HCT116 (cell line): ENCODE measurements around the gene IFITM2. TPM values are rescaled to one million over a fixed set of nuclear protein-coding genes. Genes with fewer than 3 reads are reported as not detected.

Experiments used
- ATAC-seq: fragments of 200-7000 bp; cut with Tn5 transposase; 2 replicates; pipeline ENCODE4 v1.9.1; 2020; ENCODE audit warnings: mild to moderate bottlenecking, moderate library complexity
- BruUV-seq: library from RNA; stranded (reverse); fragments of 400-500 nt; replicated peaks from 2 replicates; lab custom pipeline; 2021; lab: Mats Ljungman, UMichigan
- CTCF ChIA-PET: fragments of 300-600 bp; sonication (Branson Sonifier 250); formaldehyde crosslinking; loops from one replicate; lab custom pipeline; 2021; ENCODE audit warnings: antibody characterized with exemption; lab: Charles Lee
- POLR2A ChIA-PET: fragments of 300-600, 350-600 bp; sonication (Branson Sonifier 250); formaldehyde crosslinking; loops from one replicate; lab custom pipeline; 2021; ENCODE audit warnings: antibody characterized with exemption; lab: Charles Lee
- RAD21 ChIA-PET, 2 experiments: fragments of 300-600 bp; sonication (Branson Sonifier 250); formaldehyde crosslinking; loops; one replicate each; lab custom pipeline; 2023; ENCODE audit warnings: low total read pairs in 2 of 2; ENCODE audit not compliant: uncharacterized antibody in 2 of 2, unreplicated experiment in 2 of 2, low non-redundant PET in 1 of 2; lab: Charles Lee
- DNase-seq: peaks from one replicate; pipeline ENCODE4 v3.0.0-alpha.2; 2010; ENCODE audit warnings: low read depth, low spot score
- H2AFZ ChIP-seq: fragments of 200-600 bp; shearing (Covaris generic), sonication (generic); 2 replicates; pipeline ENCODE4 v1.6.1; 2017; ENCODE audit warnings: low read depth, mixed run types, mixed read lengths, antibody characterized with exemption, low read length; ENCODE audit not compliant: poor library complexity, severe bottlenecking
- H3K27ac ChIP-seq: 2 replicates; pipeline ENCODE4 v1.5.1; 2012; ENCODE audit warnings: low read depth, low read length
- H3K27me3 ChIP-seq: fragments of 200-600 bp; sonication (generic); 2 replicates; pipeline ENCODE4 v1.6.1; 2016; ENCODE audit warnings: mixed run types, low read length, mixed read lengths; ENCODE audit not compliant: insufficient read depth
- H3K36me3 ChIP-seq, 2 experiments: fragments of 200-500 bp in 1 of 2; fragments of 200-600 bp in 1 of 2; sonication (Bioruptor generic) in 1 of 2; sonication (generic) in 1 of 2; 2 replicates each; pipeline versions ENCODE4 v1.5.1 to v1.6.1; 2014 to 2016; ENCODE audit warnings: low read length in 2 of 2, inconsistent platforms in 1 of 2, mixed read lengths in 1 of 2, mixed run types in 1 of 2; ENCODE audit not compliant: insufficient read depth in 2 of 2, control insufficient read depth in 1 of 2
- H3K4me1 ChIP-seq, 2 experiments: fragments of 200-600 bp in 1 of 2; sonication (generic) in 1 of 2; 2 replicates each; pipeline versions ENCODE4 v1.5.1 to v1.6.1; 2012 to 2017; ENCODE audit warnings: low read length in 2 of 2, inconsistent platforms in 1 of 2, mild to moderate bottlenecking in 1 of 2, mixed read lengths in 1 of 2, mixed run types in 1 of 2, moderate library complexity in 1 of 2; ENCODE audit not compliant: insufficient read depth in 2 of 2, control insufficient read depth in 1 of 2
- H3K4me2 ChIP-seq: fragments of 200-600 bp; sonication (generic); 2 replicates; pipeline ENCODE4 v1.6.1; 2017; ENCODE audit warnings: mixed run types, low read length, mixed read lengths
- H3K4me3 ChIP-seq, 2 experiments: fragments of 200-600 bp in 1 of 2; sonication (generic) in 1 of 2; replicated peaks in 1 of 2; 2 replicates each; pipeline ENCODE4 v1.5.1; 2011 to 2016; ENCODE audit warnings: low read length in 2 of 2, control low read depth in 1 of 2, low read depth in 1 of 2, mild to moderate bottlenecking in 1 of 2, mixed read lengths in 1 of 2, mixed run types in 1 of 2
- H3K79me2 ChIP-seq: fragments of 200-600 bp; sonication (generic); 2 replicates; pipeline ENCODE4 v1.6.1; 2017; ENCODE audit warnings: mild to moderate bottlenecking, mixed run types, low read length, moderate library complexity, mixed read lengths; ENCODE audit not compliant: insufficient read depth
- H3K9ac ChIP-seq: fragments of 200-600 bp; sonication (generic); 2 replicates; pipeline ENCODE4 v1.6.1; 2016; ENCODE audit warnings: low read length, mixed read lengths
- H3K9me2 ChIP-seq: fragments of 200-600 bp; sonication (generic), shearing (Covaris generic); 2 replicates; pipeline ENCODE4 v1.6.1; 2017; ENCODE audit warnings: mixed run types, mild to moderate bottlenecking, moderate library complexity; ENCODE audit not compliant: insufficient read depth
- H3K9me3 ChIP-seq, 2 experiments: fragments of 200-500 bp in 1 of 2; fragments of 200-600 bp in 1 of 2; sonication (Bioruptor generic) in 1 of 2; sonication (generic) in 1 of 2; 2 replicates each; pipeline ENCODE4 v1.6.1; 2014 to 2017; ENCODE audit warnings: low read length in 2 of 2, mixed read lengths in 2 of 2, inconsistent platforms in 1 of 2, low read depth in 1 of 2, mild to moderate bottlenecking in 1 of 2, mixed run types in 1 of 2, moderate library complexity in 1 of 2; ENCODE audit not compliant: control insufficient read depth in 1 of 2, insufficient read depth in 1 of 2
- H4K20me1 ChIP-seq: fragments of 200-600 bp; sonication (generic), shearing (Covaris generic); 2 replicates; pipeline ENCODE4 v1.6.1; 2017; ENCODE audit warnings: mixed run types, mild to moderate bottlenecking, moderate library complexity; ENCODE audit not compliant: insufficient read depth
- CBX3 ChIP-seq: IDR thresholded peaks from 2 replicates; pipeline ENCODE4 v1.6.1; 2012; ENCODE audit warnings: low read depth
- FOSL1 ChIP-seq: IDR thresholded peaks from 2 replicates; pipeline ENCODE4 v1.6.1; 2012; ENCODE audit warnings: low read depth
- POLR2AphosphoS5 ChIP-seq: IDR thresholded peaks from 2 replicates; pipeline ENCODE4 v1.6.1; 2011; ENCODE audit warnings: mild to moderate bottlenecking, low read depth, low read length, moderate library complexity
- SP1 ChIP-seq: IDR thresholded peaks from 2 replicates; pipeline ENCODE4 v1.6.1; 2012; ENCODE audit warnings: low read depth
- YY1 ChIP-seq: IDR thresholded peaks from 2 replicates; pipeline ENCODE4 v1.6.1; 2011; ENCODE audit warnings: low read length, low read depth, moderate library complexity, mild to moderate bottlenecking; ENCODE audit not compliant: insufficient replicate concordance; ENCODE audit errors: extremely low read depth
- ZFX ChIP-seq: fragments of 450-650 bp; IDR thresholded peaks from 2 replicates; pipeline ENCODE4 v1.6.1; 2017
- ZNF274 ChIP-seq: fragments of 200-500 bp; sonication (Bioruptor generic); IDR thresholded peaks from 2 replicates; pipeline ENCODE4 v1.6.1; 2014; ENCODE audit warnings: mild to moderate bottlenecking, low read depth, low read length, inconsistent platforms
- intact Hi-C: fragments of 100-400 bp; cut with micrococcal nuclease; formaldehyde crosslinking; loops from 2 replicates; pipeline ENCODE4 v1.10.0; 2022
- total RNA-seq: library from RNA; stranded (reverse); gene quantifications from one replicate; pipeline ENCODE4 v1.2.1, GENCODE V29; 2021; ENCODE audit not compliant: unreplicated experiment
- TF ChIP-seq, protein P1 (sequence below): IDR thresholded peaks from 2 replicates; pipeline ENCODE4 v1.6.1; 2012
- TF ChIP-seq, protein P2 (sequence below): IDR thresholded peaks from 2 replicates; pipeline ENCODE4 v1.6.1; 2012; ENCODE audit warnings: low read depth
- TF ChIP-seq, protein P3 (sequence below), 3 experiments: fragments of 200-600 bp in 1 of 3; sonication (generic) in 1 of 3; IDR thresholded peaks in 2 of 3; conservative IDR thresholded peaks in 1 of 3; 2 replicates each; pipeline ENCODE4 v1.5.1; 2012 to 2017; ENCODE audit warnings: low read depth in 2 of 3, low read length in 2 of 3, antibody characterized with exemption in 1 of 3, borderline replicate concordance in 1 of 3, control low read depth in 1 of 3, mild to moderate bottlenecking in 1 of 3, mixed read lengths in 1 of 3, mixed run types in 1 of 3, moderate library complexity in 1 of 3; ENCODE audit not compliant: insufficient read depth in 1 of 3

IFITM2 gene
- total RNA-seq, 1 experiment from 2014 or later = 106 TPM

DNA sequence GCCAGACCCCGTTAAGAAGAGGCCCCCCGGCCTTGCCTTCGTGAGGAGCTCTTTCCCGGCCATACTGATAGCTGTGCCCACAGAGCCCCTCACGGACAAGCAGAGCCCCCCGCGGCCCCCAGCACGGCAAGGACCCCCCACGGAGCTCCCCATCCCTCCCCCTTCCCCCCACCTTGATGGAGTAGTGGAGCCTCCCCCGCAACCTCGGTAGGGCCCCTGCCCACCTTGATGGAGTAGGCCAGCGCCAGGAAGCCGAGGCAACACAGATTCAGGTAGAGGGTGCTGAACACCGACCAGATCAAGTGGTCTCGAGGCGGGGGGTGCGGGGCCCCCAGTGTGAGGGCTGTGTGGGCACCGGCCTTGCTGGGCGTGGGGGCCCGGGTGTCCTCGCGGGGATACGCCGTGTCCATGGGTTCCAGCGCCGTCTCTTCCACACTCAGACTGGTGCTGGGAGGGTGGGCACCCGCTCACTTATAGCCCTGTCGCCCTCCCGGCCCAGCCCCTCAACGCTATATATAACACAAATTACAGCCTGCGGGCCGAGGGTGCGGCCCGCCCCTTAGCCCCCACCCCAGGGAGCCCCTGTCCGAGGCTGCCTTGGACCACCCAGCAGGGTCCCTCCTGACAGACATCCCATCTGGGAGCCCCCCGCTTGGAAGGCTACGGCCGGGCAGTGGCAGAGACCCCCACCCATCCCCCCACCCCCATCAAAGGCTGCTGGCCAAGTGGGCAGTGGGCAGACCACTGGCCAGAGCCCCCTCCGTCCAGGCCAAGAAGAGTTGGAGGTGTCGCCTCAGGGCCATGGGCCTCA is 8.3 kb upstream of the IFITM2 start, which contains the start of gene IFITM5:
TSS of gene IFITM5 (minus strand) at position 446 of the 811 bp plus-strand sequence. CDS start at position 410, 36 bp downstream.
- ChIA-PET RAD21 (no interaction called here), POLR2A (interaction anchor here (1.3 kb wide), 1 partner anchor 9 kb away, joined by 3 read pairs; the partner anchor contains the start of gene IFITM2), CTCF (no interaction called here)
- Histone ChIP-seq H2AFZ (no peak within 1 kb of the TSS), H3K9me3 (no peaks in the 10 kb centered on the region), H3K9ac (no peak within 1 kb of the TSS), H3K27me3 (no peaks in the 10 kb centered on the region), H3K27ac (no peak within 1 kb of the TSS; the same call in 1 of the 2 replicates), H3K79me2 (no peaks in the 10 kb centered on the region), H3K4me1 (peaks cover 0 to 3% of the 10 kb centered on the region in 2 experiments; a peak in 1 of 4 replicates), H3K4me3 (no peak within 1 kb of the TSS), H3K36me3 (no peaks in the 10 kb centered on the region; a peak in 1 of 4 replicates), H3K4me2 (no peak within 1 kb of the TSS), H4K20me1 (no peaks in the 10 kb centered on the region), H3K9me2 (no peaks in the 10 kb centered on the region)
- ATAC-seq (no peak), DNase-seq (no peak)
- no TSS peak for BruUV-seq
- intact Hi-C loops = no loop called here
- TF ChIP-seq POLR2AphosphoS5 (no peak), ZNF274 (no peak)

DNA sequence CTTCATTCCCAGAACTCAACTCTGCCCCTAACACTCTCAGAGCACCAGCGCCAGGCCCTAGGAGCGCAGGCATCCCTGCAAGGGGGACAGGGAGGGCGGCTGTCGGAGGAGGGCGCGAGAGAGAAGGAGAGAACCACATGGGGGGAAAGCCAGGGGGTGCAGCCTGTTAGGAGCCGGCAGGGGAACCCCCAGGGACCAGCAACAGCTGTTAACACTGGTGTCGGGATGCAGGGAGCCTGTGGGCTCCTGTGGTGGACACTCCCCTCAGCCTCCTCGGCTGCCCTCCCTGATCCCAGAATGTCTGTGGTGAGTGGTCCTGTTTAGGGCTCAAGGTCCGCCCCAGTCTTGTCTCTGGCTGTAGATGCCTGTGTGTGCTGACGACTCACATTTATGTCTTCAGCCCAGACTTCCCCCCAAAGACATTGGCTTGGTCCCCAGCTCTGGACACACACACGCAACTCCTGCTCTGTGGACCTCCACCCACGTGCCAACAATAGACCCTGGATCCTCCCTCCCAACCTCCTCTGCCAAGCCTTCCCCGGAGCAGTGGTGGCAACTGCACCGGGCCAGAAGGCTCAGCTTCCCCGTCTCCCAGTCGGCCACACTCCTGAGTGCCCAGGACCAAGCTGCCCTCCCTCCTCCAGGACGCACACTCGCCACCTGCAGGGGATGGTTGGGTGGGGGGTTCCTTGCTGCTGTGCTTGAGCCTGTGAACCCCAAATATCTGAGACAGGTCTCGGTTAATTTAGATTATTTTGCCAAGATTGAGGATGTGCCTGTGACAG is 7.5 kb upstream of the IFITM2 start:
- H3K4me1 ChIP-seq = peaks cover 0 to 3% of the 10 kb centered on the region in 2 experiments; a peak in 1 of 4 replicates
- H2AFZ ChIP-seq = no peak overlapping the region
- H3K4me3 ChIP-seq = no peak overlapping the region
- RAD21 ChIA-PET = no interaction called here
- H3K27me3 ChIP-seq = no peaks in the 10 kb centered on the region
- no peaks in the 10 kb centered on the region for H3K9me3 ChIP-seq
- intact Hi-C loops = loop anchor here (5.0 to 10.0 kb wide), 2 partner anchors 57 to 95 kb away; partner anchors contain the start of gene PKP3
- DNase-seq (no peak), ATAC-seq (no peak; the same call in 1 of the 2 replicates)
- POLR2A ChIA-PET = no interaction called here
- CTCF ChIA-PET = interaction anchor here (0.6 kb wide), 1 partner anchor 56 kb away, joined by 3 read pairs; no protein-coding TSS in a partner anchor
- no peak overlapping the region for H3K9ac ChIP-seq
- no peak overlapping the region for H3K27ac ChIP-seq
- TF ChIP-seq, protein P1, sequence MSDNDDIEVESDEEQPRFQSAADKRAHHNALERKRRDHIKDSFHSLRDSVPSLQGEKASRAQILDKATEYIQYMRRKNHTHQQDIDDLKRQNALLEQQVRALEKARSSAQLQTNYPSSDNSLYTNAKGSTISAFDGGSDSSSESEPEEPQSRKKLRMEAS = no peak
- no peak for TF ChIP-seq ZFX
- TF ChIP-seq, protein P2, sequence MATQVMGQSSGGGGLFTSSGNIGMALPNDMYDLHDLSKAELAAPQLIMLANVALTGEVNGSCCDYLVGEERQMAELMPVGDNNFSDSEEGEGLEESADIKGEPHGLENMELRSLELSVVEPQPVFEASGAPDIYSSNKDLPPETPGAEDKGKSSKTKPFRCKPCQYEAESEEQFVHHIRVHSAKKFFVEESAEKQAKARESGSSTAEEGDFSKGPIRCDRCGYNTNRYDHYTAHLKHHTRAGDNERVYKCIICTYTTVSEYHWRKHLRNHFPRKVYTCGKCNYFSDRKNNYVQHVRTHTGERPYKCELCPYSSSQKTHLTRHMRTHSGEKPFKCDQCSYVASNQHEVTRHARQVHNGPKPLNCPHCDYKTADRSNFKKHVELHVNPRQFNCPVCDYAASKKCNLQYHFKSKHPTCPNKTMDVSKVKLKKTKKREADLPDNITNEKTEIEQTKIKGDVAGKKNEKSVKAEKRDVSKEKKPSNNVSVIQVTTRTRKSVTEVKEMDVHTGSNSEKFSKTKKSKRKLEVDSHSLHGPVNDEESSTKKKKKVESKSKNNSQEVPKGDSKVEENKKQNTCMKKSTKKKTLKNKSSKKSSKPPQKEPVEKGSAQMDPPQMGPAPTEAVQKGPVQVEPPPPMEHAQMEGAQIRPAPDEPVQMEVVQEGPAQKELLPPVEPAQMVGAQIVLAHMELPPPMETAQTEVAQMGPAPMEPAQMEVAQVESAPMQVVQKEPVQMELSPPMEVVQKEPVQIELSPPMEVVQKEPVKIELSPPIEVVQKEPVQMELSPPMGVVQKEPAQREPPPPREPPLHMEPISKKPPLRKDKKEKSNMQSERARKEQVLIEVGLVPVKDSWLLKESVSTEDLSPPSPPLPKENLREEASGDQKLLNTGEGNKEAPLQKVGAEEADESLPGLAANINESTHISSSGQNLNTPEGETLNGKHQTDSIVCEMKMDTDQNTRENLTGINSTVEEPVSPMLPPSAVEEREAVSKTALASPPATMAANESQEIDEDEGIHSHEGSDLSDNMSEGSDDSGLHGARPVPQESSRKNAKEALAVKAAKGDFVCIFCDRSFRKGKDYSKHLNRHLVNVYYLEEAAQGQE = no peak
- no peak for TF ChIP-seq YY1
- TF ChIP-seq, protein P3, sequence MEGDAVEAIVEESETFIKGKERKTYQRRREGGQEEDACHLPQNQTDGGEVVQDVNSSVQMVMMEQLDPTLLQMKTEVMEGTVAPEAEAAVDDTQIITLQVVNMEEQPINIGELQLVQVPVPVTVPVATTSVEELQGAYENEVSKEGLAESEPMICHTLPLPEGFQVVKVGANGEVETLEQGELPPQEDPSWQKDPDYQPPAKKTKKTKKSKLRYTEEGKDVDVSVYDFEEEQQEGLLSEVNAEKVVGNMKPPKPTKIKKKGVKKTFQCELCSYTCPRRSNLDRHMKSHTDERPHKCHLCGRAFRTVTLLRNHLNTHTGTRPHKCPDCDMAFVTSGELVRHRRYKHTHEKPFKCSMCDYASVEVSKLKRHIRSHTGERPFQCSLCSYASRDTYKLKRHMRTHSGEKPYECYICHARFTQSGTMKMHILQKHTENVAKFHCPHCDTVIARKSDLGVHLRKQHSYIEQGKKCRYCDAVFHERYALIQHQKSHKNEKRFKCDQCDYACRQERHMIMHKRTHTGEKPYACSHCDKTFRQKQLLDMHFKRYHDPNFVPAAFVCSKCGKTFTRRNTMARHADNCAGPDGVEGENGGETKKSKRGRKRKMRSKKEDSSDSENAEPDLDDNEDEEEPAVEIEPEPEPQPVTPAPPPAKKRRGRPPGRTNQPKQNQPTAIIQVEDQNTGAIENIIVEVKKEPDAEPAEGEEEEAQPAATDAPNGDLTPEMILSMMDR (IDR thresholded peaks at IDR 0.05 in 2 of 3, conservative IDR thresholded peaks at IDR 0.05 in 1 of 3; ENCODE audit: borderline replicate concordance in 1 of 3, insufficient read depth in 1 of 3, low read depth in 2 of 3, low read length in 2 of 3) = no peak
- no peak for TF ChIP-seq FOSL1
- no peak for TF ChIP-seq SP1
- TF ChIP-seq CBX3 = no peak
- H3K4me2 ChIP-seq = no peak overlapping the region
- H3K79me2 ChIP-seq = no peaks in the 10 kb centered on the region
- no TSS peak for BruUV-seq
- H3K9me2 ChIP-seq = no peaks in the 10 kb centered on the region
- no peaks in the 10 kb centered on the region for H3K36me3 ChIP-seq
- no peaks in the 10 kb centered on the region for H4K20me1 ChIP-seq
